ENCODE measurements around the gene GPX8.

GPX8 gene, protein sequence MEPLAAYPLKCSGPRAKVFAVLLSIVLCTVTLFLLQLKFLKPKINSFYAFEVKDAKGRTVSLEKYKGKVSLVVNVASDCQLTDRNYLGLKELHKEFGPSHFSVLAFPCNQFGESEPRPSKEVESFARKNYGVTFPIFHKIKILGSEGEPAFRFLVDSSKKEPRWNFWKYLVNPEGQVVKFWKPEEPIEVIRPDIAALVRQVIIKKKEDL

DNA sequence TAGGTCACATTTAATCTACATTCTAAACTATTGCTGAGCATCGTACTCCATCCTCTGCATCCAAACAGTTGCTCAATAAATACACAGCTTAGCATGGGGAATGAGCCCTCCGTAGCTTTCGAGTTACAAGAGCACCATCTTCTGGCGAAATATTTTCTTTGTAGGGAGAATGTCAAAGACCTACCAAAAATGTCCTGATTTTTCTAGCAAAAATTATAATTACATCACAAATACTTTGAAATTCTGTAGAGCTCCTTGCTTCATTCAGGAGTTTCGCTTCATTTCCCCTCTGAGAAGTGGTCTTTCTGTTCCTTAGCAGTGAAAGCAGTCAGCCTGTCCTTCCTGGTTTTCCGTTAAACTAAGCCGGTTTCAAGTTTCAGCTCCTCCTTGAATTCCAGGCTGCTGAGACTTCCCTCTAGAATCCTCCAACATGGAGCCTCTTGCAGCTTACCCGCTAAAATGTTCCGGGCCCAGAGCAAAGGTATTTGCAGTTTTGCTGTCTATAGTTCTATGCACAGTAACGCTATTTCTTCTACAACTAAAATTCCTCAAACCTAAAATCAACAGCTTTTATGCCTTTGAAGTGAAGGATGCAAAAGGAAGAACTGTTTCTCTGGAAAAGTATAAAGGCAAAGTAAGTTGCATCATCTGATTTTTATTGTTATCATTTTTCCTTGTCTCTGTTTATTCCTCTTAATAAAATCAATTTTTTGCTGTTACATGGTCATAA, at the start of gene GPX8:
TSS of gene GPX8 (plus strand) at position 409 of the 730 bp plus-strand sequence. CDS start at position 431, 22 bp downstream.
- DNase-seq (ENCODE audit: insufficient read length, low spot score) (no peak), FAIRE-seq (peak; percentile 94)
- peak; percentile 56; the same call in 1 of the 2 replicates for TF ChIP-seq POLR2A (IDR thresholded peaks at IDR 0.05; ENCODE audit: low read depth, low read length)

DNA sequence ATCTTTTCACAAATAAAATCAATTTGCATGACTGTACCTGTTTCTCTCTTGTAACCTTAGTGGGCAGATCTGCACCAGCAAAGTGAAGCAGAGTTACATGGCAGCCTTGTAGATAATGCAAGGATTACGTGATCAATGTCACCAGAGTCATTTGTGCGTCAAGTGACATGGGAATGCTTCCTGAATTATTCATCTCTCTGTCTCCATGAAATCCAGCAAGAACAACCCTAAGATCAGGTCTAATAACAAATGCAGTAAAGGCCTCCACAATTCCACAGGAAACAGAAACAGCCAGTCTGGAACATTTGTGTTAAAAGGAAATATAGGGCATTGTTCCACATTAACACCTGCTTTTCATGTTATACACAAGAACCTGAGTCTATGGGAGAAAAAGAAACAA, 49.8 kb upstream of the GPX8 start:
- no peak for DNase-seq (ENCODE audit: insufficient read length, low spot score)
- no peak for FAIRE-seq
- no peak for TF ChIP-seq POLR2A (IDR thresholded peaks at IDR 0.05; ENCODE audit: low read depth, low read length)

DNA sequence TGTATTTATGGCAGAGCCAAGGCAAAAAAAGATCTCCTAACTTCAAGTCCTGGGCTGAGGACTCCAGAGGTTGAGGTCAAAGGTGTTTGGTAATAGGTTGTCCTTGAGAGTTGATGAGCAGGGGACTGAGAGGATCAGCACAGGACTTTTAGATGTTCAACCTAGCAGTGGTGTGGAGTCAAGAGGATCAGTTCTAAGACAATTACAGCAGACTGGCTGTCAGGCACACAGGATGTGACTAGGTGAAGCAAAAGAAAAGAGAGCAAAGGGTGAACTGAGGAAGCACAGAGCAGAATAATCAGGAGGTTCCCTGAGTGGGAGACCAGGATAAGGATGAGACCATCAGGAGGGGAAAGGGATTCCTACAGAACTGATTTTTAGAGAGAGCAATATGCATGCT, 46.6 kb upstream of the GPX8 start:
- TF ChIP-seq POLR2A (IDR thresholded peaks at IDR 0.05; ENCODE audit: low read depth, low read length), result no peak
- no peak for DNase-seq (ENCODE audit: insufficient read length, low spot score)
- no peak for FAIRE-seq

DNA sequence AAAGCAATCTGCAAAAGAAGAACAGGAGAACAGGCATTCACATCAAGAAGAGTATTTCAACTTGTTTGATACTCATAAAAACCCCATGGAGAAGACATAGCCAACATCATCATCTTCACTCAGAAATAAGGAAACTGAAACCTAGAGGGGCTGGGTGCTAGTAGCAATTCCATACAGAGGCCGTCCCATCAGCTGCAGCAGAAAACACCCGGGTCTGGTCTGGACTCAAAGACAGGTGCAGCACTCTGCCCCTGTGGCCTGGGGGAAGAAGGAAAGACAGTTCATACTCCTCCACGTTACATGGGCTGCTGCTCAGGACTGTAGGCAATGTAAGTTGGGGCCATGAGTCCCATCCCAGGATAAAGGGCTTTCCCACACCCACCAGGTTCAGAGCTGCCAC, 45.9 kb upstream of the GPX8 start:
- no peak for FAIRE-seq
- no peak for TF ChIP-seq POLR2A (IDR thresholded peaks at IDR 0.05; ENCODE audit: low read depth, low read length)

DNA sequence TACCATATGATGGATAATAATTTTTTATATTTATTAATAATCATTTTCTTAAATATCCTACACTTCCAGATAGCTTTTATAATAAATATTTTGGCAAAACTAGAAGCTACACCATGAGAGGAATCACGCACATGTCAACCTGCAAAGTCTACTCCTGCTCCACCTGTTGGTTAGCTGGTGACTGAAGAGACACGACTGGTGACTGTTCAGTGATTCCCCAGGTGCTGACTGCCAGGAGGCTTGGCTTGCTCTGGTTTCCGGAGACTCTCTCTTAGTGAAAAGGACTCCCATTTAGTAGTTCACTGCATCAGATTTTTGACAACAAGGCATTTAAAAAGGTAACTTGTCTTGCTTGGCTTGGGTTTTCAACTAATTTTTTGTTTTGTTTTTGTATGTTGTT, 36.6 kb upstream of the GPX8 start:
- DNase-seq (ENCODE audit: insufficient read length, low spot score) (no peak), FAIRE-seq (no peak)

More for the DNA sequence above, 45.9 kb upstream of the GPX8 start:
- no peak for DNase-seq (ENCODE audit: insufficient read length, low spot score)

DNA sequence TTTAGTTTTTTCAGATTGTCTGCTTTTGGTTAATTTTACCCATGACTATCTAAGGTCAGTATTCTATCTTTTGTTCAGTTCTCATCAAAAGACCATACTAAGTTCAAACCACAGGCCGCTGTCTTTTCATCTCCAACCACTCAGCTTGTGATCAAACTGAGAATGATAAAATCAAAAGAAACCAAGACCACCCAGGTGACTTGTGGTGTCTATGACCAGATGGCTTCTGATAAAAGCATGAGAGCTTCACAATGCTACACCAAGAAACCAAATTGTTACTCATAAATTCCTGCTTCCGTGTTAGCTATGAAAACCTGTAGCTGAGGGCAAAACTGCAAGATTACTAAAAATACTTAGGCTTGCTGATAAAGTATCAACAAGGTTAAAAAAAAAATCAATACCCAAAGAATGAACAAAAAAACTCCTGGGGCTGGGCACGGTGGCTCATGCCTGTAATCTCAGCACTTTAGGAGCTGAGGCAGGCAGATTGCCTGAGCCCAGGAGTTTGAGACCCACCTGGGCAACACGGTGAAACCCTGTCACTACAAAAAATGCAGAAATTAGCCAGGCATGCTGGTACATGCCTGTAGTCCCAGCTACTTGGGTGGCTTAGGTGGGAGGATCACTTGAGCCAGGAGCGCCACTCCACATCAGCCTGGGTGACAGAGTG, 25.8 kb upstream of the GPX8 start:
- no peak for FAIRE-seq

More for the DNA sequence above, 36.6 kb upstream of the GPX8 start:
- TF ChIP-seq POLR2A (IDR thresholded peaks at IDR 0.05; ENCODE audit: low read depth, low read length), result no peak

DNA sequence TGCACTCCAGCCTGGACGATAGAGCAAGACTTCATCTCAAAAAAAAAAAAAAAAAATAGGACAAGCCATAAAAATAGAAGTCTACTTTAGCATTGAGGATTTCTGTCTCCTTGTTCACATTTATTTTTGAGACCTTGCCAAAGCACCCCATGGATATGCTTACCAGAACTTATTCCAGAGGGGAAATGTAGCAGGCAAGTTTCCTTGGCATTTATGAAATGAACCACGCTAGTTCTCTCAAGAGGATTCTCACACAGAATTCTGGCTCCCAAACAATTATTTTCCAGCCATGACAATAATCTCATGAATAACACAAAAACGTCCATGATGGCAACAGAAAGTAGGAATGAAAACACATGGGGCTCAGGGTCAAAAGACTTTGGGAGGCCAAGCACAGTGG, 23.4 kb upstream of the GPX8 start:
- DNase-seq (ENCODE audit: insufficient read length, low spot score) (no peak), FAIRE-seq (no peak)
- TF ChIP-seq POLR2A (IDR thresholded peaks at IDR 0.05; ENCODE audit: low read depth, low read length), result no peak

More for the DNA sequence above, 25.8 kb upstream of the GPX8 start:
- no peak for TF ChIP-seq POLR2A (IDR thresholded peaks at IDR 0.05; ENCODE audit: low read depth, low read length)
- no peak for DNase-seq (ENCODE audit: insufficient read length, low spot score)

DNA sequence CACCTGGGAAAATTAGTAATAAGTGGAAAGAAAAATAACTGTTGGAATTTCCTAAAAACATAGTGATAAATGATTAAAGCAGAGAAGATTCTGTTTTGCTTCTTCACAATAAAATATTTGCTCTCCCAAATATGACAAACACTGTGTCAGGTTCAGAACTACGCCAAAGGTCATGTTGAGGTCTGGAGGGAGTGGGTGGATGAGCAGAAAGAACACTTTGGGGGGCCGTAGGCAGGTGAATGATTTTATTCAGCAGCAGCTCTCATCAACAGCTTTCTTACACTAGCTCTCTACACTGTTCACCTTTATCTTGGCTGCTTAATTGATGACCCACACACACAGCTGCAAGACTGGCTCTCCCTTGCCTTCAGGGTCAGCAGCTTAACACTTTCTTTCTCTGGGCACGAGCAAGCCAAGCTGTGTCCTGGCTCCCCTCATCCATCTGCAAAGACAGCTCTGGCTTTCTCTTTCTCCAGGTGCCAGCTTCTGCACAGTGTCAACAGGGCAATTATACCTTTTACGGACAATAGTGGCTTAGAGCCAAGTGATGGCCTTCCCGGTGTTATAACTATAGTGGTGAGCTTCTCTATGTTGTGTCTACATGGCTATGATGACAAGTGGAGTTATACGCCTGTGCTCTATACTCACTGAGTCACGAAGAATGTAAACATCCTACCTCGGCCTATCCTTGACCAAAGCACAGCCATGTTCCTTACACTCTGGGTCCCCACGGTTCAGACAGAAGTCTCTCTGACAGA, 18.9 kb upstream of the GPX8 start:
- DNase-seq (ENCODE audit: insufficient read length, low spot score), result no peak
- TF ChIP-seq POLR2A (IDR thresholded peaks at IDR 0.05; ENCODE audit: low read depth, low read length), result no peak
- FAIRE-seq, result no peak

DNA sequence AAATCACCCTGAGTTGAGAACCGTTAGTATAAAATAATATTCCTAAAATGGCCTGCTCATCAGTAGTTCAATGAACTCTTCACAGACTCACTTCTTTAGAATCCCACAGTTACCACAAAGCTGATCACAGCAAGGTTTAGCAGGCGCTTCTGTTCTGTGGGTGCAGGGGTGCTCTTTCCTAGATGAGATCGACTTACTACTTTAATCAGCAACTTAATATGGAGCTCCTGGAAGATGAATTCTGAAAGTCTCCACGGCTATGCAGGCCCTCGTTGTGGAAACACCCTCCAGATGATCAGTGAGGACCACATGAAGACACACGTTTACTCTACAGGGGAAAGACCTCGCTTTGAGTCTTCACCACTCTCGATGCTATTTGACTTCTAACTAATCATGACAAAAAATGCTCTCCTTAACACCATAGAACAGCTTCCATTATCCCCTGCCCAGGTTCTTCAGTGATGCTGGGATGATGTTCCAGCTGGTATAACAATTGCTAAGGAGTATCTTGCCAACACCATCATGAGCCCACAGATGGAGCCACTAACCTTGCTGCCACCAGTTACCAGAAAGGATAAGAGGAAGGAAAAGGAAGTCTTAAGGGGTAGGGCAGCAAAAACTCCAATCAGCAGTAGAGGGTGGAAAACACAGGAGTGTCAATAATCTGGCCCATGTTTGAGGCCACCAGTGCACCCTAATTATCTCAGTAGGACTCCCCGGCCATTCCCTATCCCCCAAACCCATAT, 17.9 kb upstream of the GPX8 start:
- DNase-seq (ENCODE audit: insufficient read length, low spot score) (no peak), FAIRE-seq (no peak)
- no peak for TF ChIP-seq POLR2A (IDR thresholded peaks at IDR 0.05; ENCODE audit: low read depth, low read length)

DNA sequence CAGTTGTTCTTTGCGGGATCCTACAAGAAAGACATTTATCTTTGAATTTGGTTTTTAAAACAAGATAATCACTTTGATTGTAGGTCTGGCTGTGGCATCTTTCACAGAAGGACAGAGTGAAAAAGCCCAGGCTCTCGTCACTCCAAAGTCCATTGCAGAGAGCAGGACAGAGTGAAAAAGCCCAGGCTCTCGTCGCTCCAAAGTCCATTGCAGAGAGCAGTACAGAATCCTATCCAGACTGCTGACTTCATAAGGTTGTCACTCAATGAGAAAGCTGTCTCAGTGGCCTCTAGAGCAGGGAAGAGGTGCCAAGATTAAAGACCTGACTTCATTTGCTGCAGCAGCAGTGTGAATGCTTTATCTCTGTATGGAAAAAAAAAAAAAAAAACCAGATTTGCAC, 16.3 kb upstream of the GPX8 start:
- no peak for TF ChIP-seq POLR2A (IDR thresholded peaks at IDR 0.05; ENCODE audit: low read depth, low read length)
- FAIRE-seq (no peak), DNase-seq (ENCODE audit: insufficient read length, low spot score) (no peak)

DNA sequence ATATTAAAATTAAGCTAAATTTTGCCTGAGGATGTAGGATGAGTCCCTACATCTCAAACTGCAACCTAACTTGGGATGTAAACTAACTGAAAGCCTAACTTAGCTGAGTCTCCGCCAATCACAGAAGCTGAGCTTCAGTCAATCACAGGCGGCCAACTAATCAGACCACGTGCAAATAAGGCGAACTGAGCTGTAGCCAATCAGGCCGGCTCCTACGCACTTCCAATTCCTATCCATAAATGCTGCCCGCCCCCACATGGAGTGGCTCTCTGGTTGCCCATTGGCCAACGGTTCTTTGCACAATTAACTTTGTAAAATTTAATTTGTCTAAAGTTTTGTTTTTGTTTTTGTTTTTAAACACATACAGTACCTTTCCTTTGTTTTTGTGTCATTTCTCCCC, 13.9 kb upstream of the GPX8 start:
- DNase-seq (ENCODE audit: insufficient read length, low spot score), result no peak
- FAIRE-seq, result no peak
- no peak for TF ChIP-seq POLR2A (IDR thresholded peaks at IDR 0.05; ENCODE audit: low read depth, low read length)

DNA sequence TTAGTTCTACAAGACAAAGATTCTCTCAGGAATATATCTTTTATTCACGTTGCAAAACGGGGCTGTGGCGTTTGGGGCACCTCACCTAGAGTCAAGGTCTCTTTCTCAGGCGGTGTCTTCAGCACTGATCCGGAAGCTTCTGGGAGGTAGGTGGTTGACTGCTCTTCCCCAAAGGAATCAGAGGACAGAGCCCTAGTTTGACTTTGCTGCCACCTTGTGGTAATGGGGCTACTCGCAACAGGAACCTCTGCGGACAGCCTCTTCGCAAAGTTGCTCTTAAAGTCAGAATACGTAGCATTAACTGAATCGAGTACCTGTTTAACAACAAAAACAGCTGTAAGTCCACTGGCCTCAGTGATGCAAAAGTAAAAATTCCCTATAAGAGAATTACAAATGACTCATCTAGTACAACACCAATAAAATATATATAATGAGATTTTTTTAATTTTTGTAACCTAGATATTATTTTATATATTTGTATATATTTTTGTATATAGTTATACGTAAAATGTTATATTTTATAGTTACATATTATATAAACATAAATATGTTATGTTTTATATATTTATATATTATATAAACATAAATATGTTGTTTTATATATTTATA, 13.3 kb upstream of the GPX8 start:
- FAIRE-seq (peak; percentile 90), DNase-seq (ENCODE audit: insufficient read length, low spot score) (peak; percentile 45)
- TF ChIP-seq POLR2A (IDR thresholded peaks at IDR 0.05; ENCODE audit: low read depth, low read length), result no peak

DNA sequence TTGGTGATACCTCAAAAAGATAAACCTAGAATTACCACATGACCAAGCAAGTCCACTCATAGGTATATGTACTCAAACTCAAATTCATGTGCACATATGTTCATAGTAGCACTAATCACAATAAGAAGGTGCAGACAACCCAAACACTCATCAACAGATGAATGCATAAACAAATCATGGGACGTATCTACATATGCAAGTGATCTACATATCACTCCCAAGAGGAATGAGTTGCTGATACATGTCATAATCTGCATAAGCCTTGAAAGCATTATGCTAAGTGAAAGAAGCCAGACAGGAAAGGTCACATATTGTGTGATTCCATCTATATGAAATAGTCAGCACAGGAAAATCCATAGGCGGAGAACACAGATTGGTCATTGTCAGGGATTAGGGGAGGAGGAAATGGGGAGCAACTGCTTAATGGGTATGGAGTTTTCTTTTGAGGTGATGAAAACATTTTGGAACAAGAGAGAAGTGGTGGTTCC, 10.6 kb upstream of the GPX8 start:
- no peak for FAIRE-seq

More for the DNA sequence above, 10.6 kb upstream of the GPX8 start:
- DNase-seq (ENCODE audit: insufficient read length, low spot score), result no peak
- TF ChIP-seq POLR2A (IDR thresholded peaks at IDR 0.05; ENCODE audit: low read depth, low read length), result no peak

Data from H54 (cell line).